OCI-LY3 (cell line): ENCODE data around the gene FGF3.

Experiments
- H2AFZ ChIP-seq: fragments of 200-600, 300-600 bp; shearing (Covaris generic); 2 replicates; pipeline ENCODE4 v1.6.0; 2014; ENCODE audit warnings: antibody characterized with exemption, low read depth, low read length
- H3K27ac ChIP-seq: fragments of 200-600, 300-600 bp; sonication (generic); 2 replicates; pipeline ENCODE4 v1.5.1; 2014; ENCODE audit warnings: mild to moderate bottlenecking, low read length, moderate library complexity, mixed read lengths
- H3K27me3 ChIP-seq: fragments of 200-600, 300-600 bp; sonication (generic); 2 replicates; pipeline ENCODE4 v1.6.1; 2014; ENCODE audit warnings: low read depth, low read length, mixed read lengths
- H3K36me3 ChIP-seq: fragments of 200-600, 300-600 bp; sonication (generic); replicated peaks from 2 replicates; pipeline ENCODE3; 2014; ENCODE audit warnings: low read depth, low read length, mixed read lengths
- H3K4me1 ChIP-seq: fragments of 300-600, 200-600 bp; sonication (generic); 2 replicates; pipeline ENCODE4 v1.6.1; 2014; ENCODE audit warnings: low read length, mixed read lengths
- H3K4me2 ChIP-seq: fragments of 200-600, 300-600 bp; sonication (generic); 2 replicates; pipeline ENCODE4 v1.6.1; 2014; ENCODE audit warnings: low read length, mixed read lengths
- H3K4me3 ChIP-seq: fragments of 300-600, 200-600 bp; sonication (generic); 2 replicates; pipeline ENCODE4 v1.5.1; 2014; ENCODE audit warnings: antibody characterized with exemption, mild to moderate bottlenecking, low read length, moderate library complexity
- H3K79me2 ChIP-seq: fragments of 300-600, 200-600 bp; shearing (Covaris generic); 2 replicates; pipeline ENCODE4 v1.6.1; 2014; ENCODE audit warnings: mild to moderate bottlenecking, low read length, mixed read lengths
- H3K9ac ChIP-seq: fragments of 300-600, 200-600 bp; shearing (Covaris generic); 2 replicates; pipeline ENCODE4 v1.6.0; 2014; ENCODE audit warnings: mild to moderate bottlenecking, low read length, moderate library complexity
- H3K9me3 ChIP-seq: fragments of 200-600, 300-600 bp; shearing (Covaris generic); 2 replicates; pipeline ENCODE4 v1.6.1; 2014; ENCODE audit warnings: low read length, mixed read lengths; ENCODE audit not compliant: insufficient read depth
- H4K20me1 ChIP-seq: fragments of 200-600, 300-600 bp; sonication (generic); 2 replicates; pipeline ENCODE4 v1.6.1; 2016; ENCODE audit warnings: low read length, mixed read lengths; ENCODE audit not compliant: insufficient read depth
- EZH2phosphoT487 ChIP-seq: fragments of 200-600 bp; shearing (Covaris generic); IDR thresholded peaks from 2 replicates; pipeline ENCODE4 v1.6.1; 2018; ENCODE audit warnings: antibody characterized with exemption, mixed run types, low read depth
- TF ChIP-seq, protein P1 (sequence below): fragments of 200-600, 300-600 bp; sonication (generic); IDR thresholded peaks from 2 replicates; pipeline ENCODE4 v1.5.1; 2014; ENCODE audit warnings: antibody characterized with exemption, low read length, low read depth

The FGF3 gene

DNA sequence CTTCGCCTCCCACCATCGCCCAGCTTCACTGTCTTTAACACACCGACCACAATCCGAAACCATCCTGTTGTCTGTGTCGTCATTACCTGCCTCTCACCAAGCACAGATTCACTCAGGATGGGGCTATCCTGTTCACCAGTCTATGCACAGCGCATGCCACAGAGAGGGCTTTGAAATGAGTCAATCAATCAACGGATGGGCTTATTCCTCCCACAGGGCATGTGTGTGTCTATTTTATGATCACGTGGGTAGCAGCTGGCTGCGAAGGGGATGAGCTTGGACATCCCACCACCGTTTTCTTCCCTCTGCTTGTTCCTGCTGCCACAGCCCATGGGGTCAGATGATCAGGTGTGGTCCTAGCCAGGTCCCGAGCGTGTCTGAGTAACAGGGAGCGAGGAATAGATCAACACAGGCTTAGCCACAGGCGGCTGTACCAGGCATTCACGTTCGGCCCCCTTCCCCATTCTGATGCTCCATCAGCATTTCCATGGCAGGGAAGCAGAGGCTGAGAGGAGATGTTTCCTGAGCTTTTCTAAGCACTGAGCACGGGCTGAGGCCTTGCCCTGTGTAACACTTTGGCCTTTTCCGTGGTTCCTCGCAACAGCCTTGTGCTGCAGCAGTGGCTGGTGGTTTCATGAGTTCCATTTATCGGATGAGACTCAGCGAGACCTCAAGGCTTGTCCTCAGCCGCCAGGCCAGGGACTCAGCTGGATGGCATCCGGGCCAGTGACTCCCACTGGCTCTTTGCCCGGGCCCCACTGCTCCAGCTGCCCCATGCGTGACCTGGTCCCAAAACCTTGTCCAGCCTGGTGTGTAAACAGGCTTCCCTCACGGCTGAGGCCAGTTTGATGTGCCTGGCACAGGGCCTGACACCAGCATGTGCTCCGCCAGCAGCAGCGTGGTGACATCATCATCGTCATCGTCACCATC lies 48.1 kb upstream of the FGF3 start:
- H3K9me3 ChIP-seq: no peaks in the 10 kb centered on the region
- H3K27me3 ChIP-seq: no peaks in the 10 kb centered on the region
- H3K4me2 ChIP-seq: no peak overlapping the region
- H2AFZ ChIP-seq: no peak overlapping the region
- TF ChIP-seq, protein P1, sequence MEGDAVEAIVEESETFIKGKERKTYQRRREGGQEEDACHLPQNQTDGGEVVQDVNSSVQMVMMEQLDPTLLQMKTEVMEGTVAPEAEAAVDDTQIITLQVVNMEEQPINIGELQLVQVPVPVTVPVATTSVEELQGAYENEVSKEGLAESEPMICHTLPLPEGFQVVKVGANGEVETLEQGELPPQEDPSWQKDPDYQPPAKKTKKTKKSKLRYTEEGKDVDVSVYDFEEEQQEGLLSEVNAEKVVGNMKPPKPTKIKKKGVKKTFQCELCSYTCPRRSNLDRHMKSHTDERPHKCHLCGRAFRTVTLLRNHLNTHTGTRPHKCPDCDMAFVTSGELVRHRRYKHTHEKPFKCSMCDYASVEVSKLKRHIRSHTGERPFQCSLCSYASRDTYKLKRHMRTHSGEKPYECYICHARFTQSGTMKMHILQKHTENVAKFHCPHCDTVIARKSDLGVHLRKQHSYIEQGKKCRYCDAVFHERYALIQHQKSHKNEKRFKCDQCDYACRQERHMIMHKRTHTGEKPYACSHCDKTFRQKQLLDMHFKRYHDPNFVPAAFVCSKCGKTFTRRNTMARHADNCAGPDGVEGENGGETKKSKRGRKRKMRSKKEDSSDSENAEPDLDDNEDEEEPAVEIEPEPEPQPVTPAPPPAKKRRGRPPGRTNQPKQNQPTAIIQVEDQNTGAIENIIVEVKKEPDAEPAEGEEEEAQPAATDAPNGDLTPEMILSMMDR: no peak
- no peak for TF ChIP-seq EZH2phosphoT487
- no peak overlapping the region for H3K4me3 ChIP-seq
- no peaks in the 10 kb centered on the region for H3K79me2 ChIP-seq
- no peak overlapping the region for H3K9ac ChIP-seq
- H3K36me3 ChIP-seq: no peaks in the 10 kb centered on the region
- no peak overlapping the region for H3K27ac ChIP-seq
- no peaks in the 10 kb centered on the region for H3K4me1 ChIP-seq
- H4K20me1 ChIP-seq: no peaks in the 10 kb centered on the region

DNA sequence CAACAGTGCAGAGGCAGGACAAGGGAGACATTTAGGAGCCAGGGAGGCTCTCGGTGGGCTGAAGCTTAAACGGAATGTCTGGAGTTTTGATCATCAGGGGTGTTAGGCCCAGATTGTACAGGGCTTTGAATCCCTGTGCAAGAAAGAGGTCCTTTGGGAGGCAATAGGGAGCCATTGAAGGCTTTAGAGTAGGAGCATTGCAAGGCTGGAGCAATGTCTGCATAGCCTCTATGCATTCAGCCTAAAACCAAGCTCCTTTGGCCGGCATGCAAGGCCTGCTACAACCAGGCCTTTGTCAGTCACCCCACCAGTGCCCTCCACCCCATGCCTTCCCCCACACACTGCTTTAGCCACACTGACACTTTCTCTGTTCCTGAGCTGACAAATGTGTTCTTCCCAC lies 47.4 kb upstream of the FGF3 start:
- TF ChIP-seq, protein P1: no peak
- TF ChIP-seq EZH2phosphoT487: no peak
- H3K4me2 ChIP-seq: no peak overlapping the region
- no peaks in the 10 kb centered on the region for H3K9me3 ChIP-seq

DNA sequence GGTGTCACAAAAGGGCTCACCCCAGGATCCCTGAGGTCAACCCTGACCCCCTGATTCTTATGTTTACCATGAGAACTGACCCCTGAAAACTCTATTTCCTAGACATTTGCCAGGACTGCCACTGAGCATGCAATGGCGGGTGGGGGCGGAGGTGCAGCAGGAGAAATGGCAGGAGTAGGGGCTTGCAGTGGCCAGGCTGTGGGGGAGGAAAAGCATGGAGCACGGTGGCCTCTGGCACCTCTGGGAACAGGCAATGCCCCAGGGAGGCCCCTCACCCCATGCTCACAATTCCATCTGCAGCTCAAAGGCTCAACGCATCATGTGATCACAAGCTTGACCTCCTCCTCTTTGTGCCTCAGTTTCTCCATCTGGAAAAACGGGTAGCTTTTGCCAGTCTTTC lies 46.5 kb upstream of the FGF3 start:
- no peak overlapping the region for H3K4me3 ChIP-seq
- H3K79me2 ChIP-seq: no peaks in the 10 kb centered on the region
- no peak overlapping the region for H3K4me2 ChIP-seq
- no peak overlapping the region for H3K27ac ChIP-seq
- no peaks in the 10 kb centered on the region for H3K4me1 ChIP-seq
- no peaks in the 10 kb centered on the region for H3K9me3 ChIP-seq
- H3K27me3 ChIP-seq: 0 out of 2 replicates have a peak, but pooled peaks cover 4% of the 10 kb centered on the region
- no peaks in the 10 kb centered on the region for H3K36me3 ChIP-seq
- TF ChIP-seq, protein P1: no peak
- no peak for TF ChIP-seq EZH2phosphoT487
- no peak overlapping the region for H2AFZ ChIP-seq
- no peaks in the 10 kb centered on the region for H4K20me1 ChIP-seq
- H3K9ac ChIP-seq: no peak overlapping the region

More for the DNA sequence above, 47.4 kb upstream of the FGF3 start:
- H3K79me2 ChIP-seq: no peaks in the 10 kb centered on the region
- 0 out of 2 replicates have a peak, but pooled peaks cover 4% of the 10 kb centered on the region for H3K27me3 ChIP-seq
- no peaks in the 10 kb centered on the region for H3K36me3 ChIP-seq
- H3K4me1 ChIP-seq: no peaks in the 10 kb centered on the region
- H3K9ac ChIP-seq: no peak overlapping the region
- H3K4me3 ChIP-seq: no peak overlapping the region
- no peak overlapping the region for H2AFZ ChIP-seq
- no peak overlapping the region for H3K27ac ChIP-seq
- H4K20me1 ChIP-seq: no peaks in the 10 kb centered on the region
